Nephron progenitor cell (in vitro differentiated cells): ENCODE data around the gene SEC22A.

Experiments
- DNase-seq: peaks from one replicate; pipeline ENCODE4 v3.0.0; 2021
- H3K27ac Mint-ChIP-seq: 2 replicates; pipeline ENCODE4 v1.8.0; 2021; ENCODE audit warnings: mild to moderate bottlenecking, moderate library complexity, mixed read lengths
- H3K27me3 Mint-ChIP-seq: 2 replicates; pipeline ENCODE4 v1.8.0; 2021; ENCODE audit warnings: mild to moderate bottlenecking, low read depth, mixed read lengths; ENCODE audit not compliant: poor library complexity
- H3K36me3 Mint-ChIP-seq: 2 replicates; pipeline ENCODE4 v1.8.0; 2021; ENCODE audit warnings: low read depth, mixed read lengths
- H3K4me1 Mint-ChIP-seq: 2 replicates; pipeline ENCODE4 v1.8.0; 2021; ENCODE audit warnings: mixed read lengths
- H3K4me3 Mint-ChIP-seq: 2 replicates; pipeline ENCODE4 v1.8.0; 2021; ENCODE audit warnings: mild to moderate bottlenecking, moderate library complexity, mixed read lengths
- H3K9me3 Mint-ChIP-seq: 2 replicates; pipeline ENCODE4 v1.8.0; 2021; ENCODE audit warnings: mild to moderate bottlenecking, moderate library complexity, mixed read lengths
- TF ChIP-seq, protein P1 (sequence below): fragments of 200-600 bp; sonication (generic); IDR thresholded peaks from 2 replicates; pipeline ENCODE4 v1.5.0; 2021; ENCODE audit warnings: antibody characterized with exemption

SEC22A gene

DNA sequence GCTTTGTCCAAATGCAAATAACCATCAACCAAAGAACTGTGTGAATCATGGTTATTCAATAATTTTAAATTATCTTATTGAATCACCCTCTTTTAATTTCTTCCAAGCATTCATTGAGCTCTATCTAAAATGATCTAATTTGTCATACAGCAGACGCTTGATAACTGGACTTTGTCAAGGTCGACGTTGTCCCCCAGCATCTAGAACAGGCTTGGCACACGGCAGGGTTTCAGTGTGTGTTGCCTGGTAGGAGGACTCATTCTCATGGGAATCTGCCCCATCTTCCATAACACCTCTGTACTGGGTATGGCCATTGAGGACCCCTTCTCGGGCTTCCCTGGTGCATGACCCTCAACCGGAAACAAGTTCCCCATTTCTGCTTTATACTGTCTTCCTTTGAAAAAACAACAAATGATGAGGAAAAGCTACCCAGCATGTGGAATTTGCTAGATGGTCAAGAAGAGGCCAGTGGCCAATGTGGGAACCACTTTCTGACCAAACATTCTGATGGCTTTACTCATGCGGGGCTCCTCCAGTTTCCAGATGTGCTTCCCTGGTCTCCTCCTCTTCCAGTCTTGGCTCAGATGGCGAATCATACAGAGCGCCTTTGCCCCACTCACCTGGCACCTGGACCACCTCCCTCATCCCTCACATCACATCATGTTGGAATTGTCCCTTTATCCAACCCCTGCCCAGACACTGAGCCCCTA lies 41.7 kb upstream of the SEC22A start:
- DNase-seq: no peak
- no peak overlapping the region for H3K4me3 Mint-ChIP-seq
- H3K27me3 Mint-ChIP-seq: peaks cover 3% of the 10 kb centered on the region
- TF ChIP-seq, protein P1, sequence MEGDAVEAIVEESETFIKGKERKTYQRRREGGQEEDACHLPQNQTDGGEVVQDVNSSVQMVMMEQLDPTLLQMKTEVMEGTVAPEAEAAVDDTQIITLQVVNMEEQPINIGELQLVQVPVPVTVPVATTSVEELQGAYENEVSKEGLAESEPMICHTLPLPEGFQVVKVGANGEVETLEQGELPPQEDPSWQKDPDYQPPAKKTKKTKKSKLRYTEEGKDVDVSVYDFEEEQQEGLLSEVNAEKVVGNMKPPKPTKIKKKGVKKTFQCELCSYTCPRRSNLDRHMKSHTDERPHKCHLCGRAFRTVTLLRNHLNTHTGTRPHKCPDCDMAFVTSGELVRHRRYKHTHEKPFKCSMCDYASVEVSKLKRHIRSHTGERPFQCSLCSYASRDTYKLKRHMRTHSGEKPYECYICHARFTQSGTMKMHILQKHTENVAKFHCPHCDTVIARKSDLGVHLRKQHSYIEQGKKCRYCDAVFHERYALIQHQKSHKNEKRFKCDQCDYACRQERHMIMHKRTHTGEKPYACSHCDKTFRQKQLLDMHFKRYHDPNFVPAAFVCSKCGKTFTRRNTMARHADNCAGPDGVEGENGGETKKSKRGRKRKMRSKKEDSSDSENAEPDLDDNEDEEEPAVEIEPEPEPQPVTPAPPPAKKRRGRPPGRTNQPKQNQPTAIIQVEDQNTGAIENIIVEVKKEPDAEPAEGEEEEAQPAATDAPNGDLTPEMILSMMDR: no peak
- peaks cover 5% of the 10 kb centered on the region for H3K9me3 Mint-ChIP-seq
- peaks cover 34% of the 10 kb centered on the region for H3K4me1 Mint-ChIP-seq
- peaks cover 14% of the 10 kb centered on the region for H3K36me3 Mint-ChIP-seq
- H3K27ac Mint-ChIP-seq: no peak overlapping the region

DNA sequence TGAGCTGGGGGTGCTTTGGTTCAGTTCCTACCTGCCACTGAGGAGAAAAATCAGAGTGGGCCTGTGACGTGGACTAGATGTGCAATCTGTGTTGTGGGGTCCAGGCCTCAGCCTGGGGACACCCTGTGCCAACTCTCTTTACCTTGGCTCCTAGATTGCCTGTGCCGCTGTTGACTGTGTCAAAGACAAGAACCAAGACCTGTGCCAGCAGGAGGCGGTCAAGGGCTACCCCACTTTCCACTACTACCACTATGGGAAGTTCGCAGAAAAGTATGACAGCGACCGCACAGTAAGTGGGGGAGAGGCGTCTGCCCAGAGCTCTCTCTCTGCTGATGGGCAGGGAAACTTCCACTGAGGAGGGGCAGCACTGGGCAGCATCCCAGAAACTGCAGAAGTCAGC lies 40.6 kb upstream of the SEC22A start:
- no peak for DNase-seq

DNA sequence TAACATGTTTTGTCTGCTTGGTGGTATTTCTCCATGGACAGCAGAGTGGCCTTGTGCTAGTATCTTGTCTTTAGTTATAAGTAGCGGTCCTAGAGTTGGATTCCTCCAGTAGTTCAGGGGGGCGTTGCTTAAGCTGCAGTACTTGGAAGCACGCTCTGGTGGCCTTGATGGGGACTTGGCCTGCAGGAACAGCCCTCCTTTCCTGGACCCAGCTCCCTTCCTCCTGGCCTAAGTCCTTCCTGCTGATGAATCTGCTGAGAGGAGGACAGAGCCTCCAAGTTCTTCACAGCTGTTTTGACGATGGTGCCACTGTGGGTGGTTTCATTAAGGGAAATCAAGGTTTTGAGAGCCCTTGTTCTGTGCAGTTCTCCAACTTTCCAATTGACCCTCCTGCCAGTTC lies 38.6 kb upstream of the SEC22A start:
- no peak for DNase-seq
- TF ChIP-seq, protein P1: no peak
- Mint-ChIP-seq H3K27ac (peak overlapping the region; percentile 73), H3K27me3 (peaks cover 3% of the 10 kb centered on the region), H3K4me1 (peaks cover 15% of the 10 kb centered on the region), H3K36me3 (peaks cover 42% of the 10 kb centered on the region), H3K4me3 (no peak overlapping the region), H3K9me3 (peaks cover 20% of the 10 kb centered on the region)

More for the DNA sequence above, 40.6 kb upstream of the SEC22A start:
- Mint-ChIP-seq H3K9me3 (peaks cover 7% of the 10 kb centered on the region), H3K4me1 (peaks cover 25% of the 10 kb centered on the region), H3K27ac (no peak overlapping the region), H3K4me3 (no peak overlapping the region), H3K27me3 (peaks cover 3% of the 10 kb centered on the region), H3K36me3 (peaks cover 23% of the 10 kb centered on the region)
- TF ChIP-seq, protein P1: no peak

DNA sequence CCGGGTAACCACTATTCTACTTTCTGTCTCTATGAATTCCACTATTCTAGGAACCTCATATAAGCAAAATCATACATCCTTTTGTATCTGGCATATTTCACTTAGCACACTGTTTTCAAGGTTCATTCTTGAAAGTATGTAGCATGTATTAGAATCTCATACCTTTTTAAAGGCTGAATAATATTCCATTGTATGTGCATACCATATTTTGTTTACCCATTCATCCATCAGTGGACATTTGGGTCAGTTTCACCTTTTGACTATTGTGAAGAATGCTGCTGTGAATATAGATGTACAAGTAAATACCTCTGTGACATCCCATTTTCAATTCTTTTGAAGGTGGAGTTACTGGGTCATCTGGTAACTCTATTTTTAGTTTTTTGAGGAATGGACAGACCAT lies 36.6 kb upstream of the SEC22A start:
- TF ChIP-seq, protein P1: no peak
- H3K4me1 Mint-ChIP-seq: peaks cover 18% of the 10 kb centered on the region
- no peak for DNase-seq
- no peaks in the 10 kb centered on the region for H3K27me3 Mint-ChIP-seq
- H3K4me3 Mint-ChIP-seq: no peak overlapping the region
- peaks cover 39% of the 10 kb centered on the region for H3K36me3 Mint-ChIP-seq
- no peak overlapping the region for H3K27ac Mint-ChIP-seq
- peaks cover 21% of the 10 kb centered on the region for H3K9me3 Mint-ChIP-seq

DNA sequence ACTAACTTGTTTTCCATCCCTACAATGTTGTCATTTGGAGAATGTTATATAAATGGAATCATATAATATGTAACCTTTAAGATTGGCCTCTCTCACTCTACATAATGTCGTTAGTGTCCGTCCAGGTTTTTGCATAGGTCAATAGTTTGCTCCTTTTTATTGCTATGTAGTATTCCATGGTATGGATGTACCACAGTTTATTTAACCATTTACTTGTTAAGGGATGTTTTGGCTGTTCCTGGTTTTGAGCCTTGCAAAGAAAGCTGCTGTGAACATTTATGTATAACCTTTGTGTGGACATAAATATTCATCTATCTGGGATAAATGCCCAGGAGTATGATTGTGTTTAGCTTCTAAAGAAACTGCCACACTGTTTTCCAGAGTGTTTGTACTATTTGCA lies 34.1 kb upstream of the SEC22A start:
- Mint-ChIP-seq H3K36me3 (peaks cover 39% of the 10 kb centered on the region), H3K4me3 (no peak overlapping the region), H3K9me3 (peaks cover 21% of the 10 kb centered on the region), H3K4me1 (peaks cover 17% of the 10 kb centered on the region), H3K27ac (no peak overlapping the region), H3K27me3 (no peaks in the 10 kb centered on the region)
- TF ChIP-seq, protein P1: no peak
- DNase-seq: no peak

DNA sequence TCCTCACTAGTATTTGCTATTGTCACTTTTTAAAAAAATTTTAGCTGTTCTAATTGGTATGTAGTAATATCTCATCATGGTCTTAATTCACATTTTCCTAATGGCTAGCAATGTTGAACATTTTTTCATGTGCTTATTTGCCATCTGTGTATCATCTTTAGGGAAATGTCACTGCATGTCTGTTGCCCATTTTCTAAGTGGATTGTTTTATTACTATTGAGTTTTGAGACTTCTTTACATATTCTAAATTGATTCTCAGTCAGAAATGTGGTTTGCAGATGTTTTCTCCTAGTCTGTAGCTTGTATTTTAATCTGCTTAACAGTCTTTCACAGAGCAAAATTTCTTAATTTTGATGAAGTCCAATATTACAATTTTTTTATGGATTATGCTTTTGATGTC lies 33.6 kb upstream of the SEC22A start:
- DNase-seq: no peak
- TF ChIP-seq, protein P1: no peak
- Mint-ChIP-seq H3K27me3 (no peaks in the 10 kb centered on the region), H3K36me3 (peaks cover 39% of the 10 kb centered on the region), H3K9me3 (peaks cover 21% of the 10 kb centered on the region), H3K4me3 (no peak overlapping the region), H3K27ac (no peak overlapping the region), H3K4me1 (peaks cover 13% of the 10 kb centered on the region)
